Measurements from ENCODE around the gene NOX5.

- TF ChIP-seq CTCF (IDR thresholded peaks at IDR 0.05; ENCODE audit: low read depth, low read length, missing input control) (no peak), GABPA (IDR thresholded peaks at IDR 0.05 in 1 of 2, conservative IDR thresholded peaks at IDR 0.05 in 1 of 2) (no peak), TAF1 (conservative IDR thresholded peaks at IDR 0.05) (no peak), ZBTB33 (IDR thresholded peaks at IDR 0.05) (no peak), REST (IDR thresholded peaks at IDR 0.05) (no peak), ATF3 (IDR thresholded peaks at IDR 0.05) (no peak), RAD21 (IDR thresholded peaks at IDR 0.05) (no peak), SP1 (IDR thresholded peaks at IDR 0.05) (no peak), YY1 (IDR thresholded peaks at IDR 0.05) (no peak), FOXA2 (IDR thresholded peaks at IDR 0.05) (no peak)
Measured at GRCh38 chr15:69037482-69037881, 23.0 kb downstream of the NOX5 start.

All from liver (tissue), 3 donors.